NAMALWA (cell line): ENCODE results near the gene SCTR.

Source experiments
- DNase-seq: peaks from one replicate; pipeline ENCODE4 v3.0.0-alpha.2; 2015; ENCODE audit warnings: low spot score

SCTR gene

DNA sequence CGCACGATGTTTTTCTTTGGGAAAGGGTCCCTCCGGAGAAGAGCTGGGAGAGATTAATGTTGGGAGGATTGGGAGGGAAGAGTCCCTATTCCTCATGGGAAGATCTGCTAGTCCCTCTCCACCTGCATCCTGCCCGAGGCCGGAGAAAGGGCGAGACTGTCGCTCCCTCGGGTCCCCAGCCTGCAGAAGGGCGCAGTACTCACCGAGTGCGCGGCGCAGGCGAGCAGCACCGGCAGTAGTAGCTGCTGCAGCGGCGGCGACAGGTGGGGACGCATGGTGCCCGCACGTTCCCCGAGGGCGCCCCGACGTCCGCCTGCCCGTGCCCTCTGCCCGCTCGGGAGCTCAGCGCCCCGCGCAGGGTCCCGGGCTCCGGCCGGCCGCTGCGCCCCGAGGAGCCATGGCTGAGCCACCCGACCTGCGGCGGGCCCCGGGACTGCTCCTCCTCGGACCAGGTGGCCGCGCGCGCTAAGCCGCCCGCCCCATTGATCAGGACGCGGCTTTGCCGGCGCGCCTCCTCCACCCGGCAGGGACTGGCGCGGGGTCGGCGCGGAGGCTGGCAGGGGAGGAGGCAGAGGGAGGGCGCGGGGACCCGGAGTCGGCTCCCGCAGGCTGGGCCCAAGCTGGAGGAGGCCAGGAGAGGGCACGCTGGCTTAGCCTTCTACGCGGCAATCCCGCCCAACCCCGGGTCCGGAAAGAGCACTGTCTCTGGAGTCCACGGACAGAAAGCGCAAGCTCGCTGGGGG lies at the start of gene SCTR:
TSS of gene SCTR (minus strand) at position 532 of the 743 bp plus-strand sequence. CDS start at position 275, 257 bp downstream.
- DNase-seq, result no peak

DNA sequence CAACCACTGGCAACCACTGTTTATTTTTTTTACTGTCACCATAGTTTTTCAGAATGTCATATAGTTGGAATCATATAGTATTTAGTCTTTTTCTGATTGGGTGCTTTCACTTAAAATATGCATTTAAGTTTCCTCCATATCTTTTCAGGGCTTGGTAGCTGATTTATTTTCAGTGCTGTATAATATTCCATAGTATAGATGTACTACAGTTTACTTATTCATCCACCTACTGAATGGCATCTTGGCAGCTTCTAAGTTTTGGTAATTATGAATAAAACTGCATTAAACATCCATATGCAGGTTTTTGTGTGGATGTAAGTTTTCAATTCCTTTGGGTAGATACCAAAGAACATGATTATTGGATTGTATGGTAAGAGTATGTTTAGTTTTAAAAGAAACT lies 43.0 kb upstream of the SCTR start:
- no peak for DNase-seq

GRCh38 chr2:119565481-119565880 lies 41.2 kb upstream of the SCTR start:
- DNase-seq, result no peak

- no peak for DNase-seq
Observed at GRCh38 chr2:119553687-119554344, 29.5 kb upstream of the SCTR start.

GRCh38 chr2:119552902-119553301 lies 28.6 kb upstream of the SCTR start:
- no peak for DNase-seq

GRCh38 chr2:119550856-119551255 lies 26.6 kb upstream of the SCTR start:
- no peak for DNase-seq

DNA sequence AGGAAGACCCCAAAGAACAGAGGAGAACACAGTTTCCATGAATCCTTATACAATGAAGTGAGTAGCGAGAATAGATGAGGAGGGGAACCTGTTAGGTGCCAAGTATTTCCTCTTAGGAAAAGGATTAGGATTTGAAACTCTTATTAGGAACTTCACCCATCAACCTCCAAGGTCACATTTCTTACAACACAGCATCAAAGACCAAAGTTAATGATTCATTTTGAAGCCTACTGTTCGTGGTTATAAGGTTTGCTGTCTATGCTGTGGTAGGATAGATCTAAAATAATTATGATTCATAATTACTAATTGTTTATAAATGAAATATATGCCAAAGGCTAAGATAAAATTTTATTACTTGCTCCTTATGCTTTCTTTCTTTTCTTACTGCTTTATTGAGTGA lies 26.1 kb upstream of the SCTR start:
- DNase-seq, result no peak

DNA sequence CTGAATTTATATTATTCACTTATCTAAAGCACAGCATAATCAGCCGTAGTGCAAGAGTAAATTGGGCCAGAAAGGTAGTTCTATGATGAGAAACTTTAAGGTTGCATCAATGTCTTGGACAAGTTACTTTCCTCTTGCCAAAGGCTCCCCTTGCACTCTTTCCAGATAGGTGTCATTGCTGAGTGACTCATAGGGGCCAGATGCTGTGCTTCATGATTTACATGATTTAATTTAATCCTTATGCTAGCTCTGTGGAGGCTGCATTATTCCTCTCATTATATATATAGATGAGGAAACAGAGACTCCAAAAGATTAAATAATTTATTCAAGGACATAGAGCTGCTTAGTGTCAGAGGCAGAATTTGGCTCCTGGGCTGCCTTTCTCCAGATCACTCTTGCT lies 25.0 kb upstream of the SCTR start:
- DNase-seq, result no peak

GRCh38 chr2:119548516-119549120 lies 24.3 kb upstream of the SCTR start:
- no peak for DNase-seq

DNA sequence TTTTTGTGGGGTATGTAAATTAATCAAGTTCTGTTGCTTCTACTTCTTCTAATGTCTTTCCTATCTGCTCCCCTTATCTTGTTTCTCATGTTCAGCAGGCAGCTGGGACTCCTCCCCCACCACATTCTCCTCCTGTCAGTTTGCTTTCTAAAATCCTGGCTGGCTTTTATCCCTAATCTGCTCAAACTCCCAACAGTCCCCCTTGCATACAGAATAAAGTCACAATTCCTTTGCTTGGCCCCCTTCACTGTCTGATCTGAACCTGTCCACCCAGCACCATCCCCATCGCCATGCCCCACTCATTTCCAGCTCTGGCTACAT lies 22.1 kb upstream of the SCTR start:
- no peak for DNase-seq

DNA sequence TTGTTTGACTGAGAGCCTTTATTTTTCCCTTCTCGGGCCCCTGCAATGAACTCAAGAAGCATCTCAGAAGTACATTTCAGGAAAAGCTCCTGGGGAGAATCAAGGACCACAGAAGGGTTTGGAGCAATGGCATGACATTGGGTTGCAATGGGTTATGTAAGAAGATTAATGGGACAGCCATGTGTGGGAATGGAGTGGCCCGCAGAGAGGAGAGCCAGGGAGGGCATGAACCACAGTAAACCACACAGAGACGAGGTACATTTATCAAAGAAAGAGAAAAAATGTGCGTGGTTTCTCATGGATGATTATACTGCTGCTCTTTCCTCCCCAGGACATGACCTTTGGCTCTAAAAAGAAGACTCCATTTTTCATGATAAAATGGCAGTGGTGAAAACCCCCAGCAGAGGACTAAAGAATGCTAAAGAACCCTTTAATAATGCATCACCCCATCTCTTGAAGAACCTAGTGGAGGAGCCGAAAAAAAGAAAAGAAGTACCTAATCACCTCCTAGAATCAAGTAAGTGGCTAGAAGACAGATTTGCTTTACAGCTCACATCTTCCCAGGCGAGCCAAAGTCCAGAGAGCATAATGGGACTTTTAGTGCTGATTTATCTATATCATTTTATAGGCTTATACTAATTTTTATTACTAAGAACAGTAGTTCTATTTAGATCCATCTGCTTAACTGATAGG lies 21.6 kb upstream of the SCTR start:
- no peak for DNase-seq

DNA sequence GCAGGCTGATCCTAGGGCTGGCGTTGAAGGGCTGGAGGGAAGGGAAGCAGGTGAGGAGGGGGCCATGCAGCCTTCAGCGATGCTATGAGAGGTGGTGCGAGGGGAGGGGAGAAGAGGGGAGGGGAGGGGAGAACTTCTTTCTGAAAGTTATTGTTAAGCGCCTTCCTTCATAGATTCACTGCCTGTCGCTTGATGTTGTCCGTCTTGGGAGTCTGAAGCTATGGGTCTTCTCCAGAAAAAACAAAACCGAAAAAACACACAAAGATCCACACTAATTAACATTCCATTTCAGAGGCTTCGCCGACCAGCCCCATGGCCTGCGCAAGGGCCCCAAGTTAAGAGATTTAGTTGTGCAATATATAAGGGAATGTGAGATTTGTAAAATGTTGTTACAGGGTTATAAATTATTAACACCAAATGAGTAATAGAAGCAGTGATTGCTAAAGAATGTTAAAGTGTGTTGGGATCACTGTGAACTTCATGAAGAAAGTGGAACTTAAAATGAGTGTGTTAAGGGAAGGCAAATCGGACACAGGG lies 20.7 kb upstream of the SCTR start:
- DNase-seq, result no peak

GRCh38 chr2:119544075-119544938 lies 20.0 kb upstream of the SCTR start, which contains the start of gene CFAP221:
CFAP221 (plus strand) TSS chr2:119544449; CDS start chr2:119546132, 1,683 bp downstream.
- DNase-seq, result peak; percentile 47

- no peak for DNase-seq
Observed at GRCh38 chr2:119541476-119541875, 17.2 kb upstream of the SCTR start.

- DNase-seq, result no peak
Observed at GRCh38 chr2:119537792-119538191, 13.5 kb upstream of the SCTR start.

DNA sequence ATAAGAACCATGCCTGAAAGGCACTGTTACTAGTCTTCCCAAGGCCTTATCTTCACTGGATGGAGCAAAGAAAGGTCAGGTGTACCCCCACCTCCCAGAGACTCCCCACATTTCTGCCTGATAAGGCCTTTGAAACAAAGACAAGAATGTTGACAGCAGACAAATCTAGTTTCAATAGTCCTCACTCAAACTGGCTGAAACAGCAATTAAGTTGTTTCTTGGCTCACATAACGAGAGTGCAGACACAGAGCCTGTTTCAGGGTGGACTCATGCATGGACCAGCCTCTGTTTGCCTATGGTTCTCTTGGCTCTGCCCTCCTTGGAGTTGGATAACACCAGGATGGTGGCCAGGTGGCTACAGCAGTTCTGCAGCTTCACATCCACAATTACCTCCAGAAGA lies 12.4 kb upstream of the SCTR start:
- DNase-seq, result no peak

GRCh38 chr2:119536211-119536610 lies 11.9 kb upstream of the SCTR start:
- DNase-seq, result no peak

DNA sequence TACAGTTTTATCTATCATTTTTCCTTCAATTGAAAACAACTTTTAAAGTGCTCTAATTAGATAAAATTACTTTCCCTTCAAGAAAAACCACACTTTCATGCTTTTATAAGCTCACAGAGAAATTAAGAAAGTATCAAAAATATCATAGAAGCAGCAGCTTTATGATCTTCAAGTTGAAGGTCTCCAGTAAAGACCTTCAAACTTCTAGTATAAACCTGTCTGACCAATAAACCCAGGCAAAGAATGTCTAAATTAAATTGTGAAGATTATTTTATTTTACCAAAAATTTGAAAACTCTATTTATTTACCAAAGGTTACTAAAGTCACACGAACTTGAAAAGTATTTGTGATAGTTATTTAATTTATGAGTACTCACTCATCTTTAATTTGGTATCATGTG lies 9.3 kb upstream of the SCTR start:
- no peak for DNase-seq

GRCh38 chr2:119531292-119531691 lies 7.0 kb upstream of the SCTR start:
- peak; percentile 54 for DNase-seq

GRCh38 chr2:119527999-119528398 lies 3.7 kb upstream of the SCTR start:
- DNase-seq, result no peak

DNA sequence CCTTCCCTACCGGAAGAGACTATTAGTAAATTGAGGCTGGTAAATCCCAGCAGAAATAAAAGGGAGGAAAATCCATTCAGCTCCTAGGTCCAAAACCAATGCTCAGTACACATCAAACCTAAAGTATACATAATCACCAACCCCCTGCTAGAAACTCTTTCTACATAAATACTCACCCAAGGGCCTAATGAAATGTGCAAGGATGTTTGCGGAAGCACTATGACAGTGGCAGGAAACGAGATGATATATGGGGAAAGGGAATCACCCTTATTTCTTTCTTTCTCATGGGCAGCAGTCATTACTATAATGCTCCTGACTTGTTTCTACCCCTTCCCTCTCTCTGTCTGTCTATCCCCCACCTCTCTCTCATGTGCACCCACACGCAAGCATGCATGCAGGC lies 1.3 kb upstream of the SCTR start:
- no peak for DNase-seq
